ENCODE measurements around the gene NUP210L. TPM values are rescaled to one million over a fixed set of nuclear protein-coding genes. Genes with fewer than 3 reads are reported as not detected.

NUP210L gene
- total and polyA plus RNA-seq, 2 donors from 2014 or later, result 0.06 TPM; not detected in 1

DNA sequence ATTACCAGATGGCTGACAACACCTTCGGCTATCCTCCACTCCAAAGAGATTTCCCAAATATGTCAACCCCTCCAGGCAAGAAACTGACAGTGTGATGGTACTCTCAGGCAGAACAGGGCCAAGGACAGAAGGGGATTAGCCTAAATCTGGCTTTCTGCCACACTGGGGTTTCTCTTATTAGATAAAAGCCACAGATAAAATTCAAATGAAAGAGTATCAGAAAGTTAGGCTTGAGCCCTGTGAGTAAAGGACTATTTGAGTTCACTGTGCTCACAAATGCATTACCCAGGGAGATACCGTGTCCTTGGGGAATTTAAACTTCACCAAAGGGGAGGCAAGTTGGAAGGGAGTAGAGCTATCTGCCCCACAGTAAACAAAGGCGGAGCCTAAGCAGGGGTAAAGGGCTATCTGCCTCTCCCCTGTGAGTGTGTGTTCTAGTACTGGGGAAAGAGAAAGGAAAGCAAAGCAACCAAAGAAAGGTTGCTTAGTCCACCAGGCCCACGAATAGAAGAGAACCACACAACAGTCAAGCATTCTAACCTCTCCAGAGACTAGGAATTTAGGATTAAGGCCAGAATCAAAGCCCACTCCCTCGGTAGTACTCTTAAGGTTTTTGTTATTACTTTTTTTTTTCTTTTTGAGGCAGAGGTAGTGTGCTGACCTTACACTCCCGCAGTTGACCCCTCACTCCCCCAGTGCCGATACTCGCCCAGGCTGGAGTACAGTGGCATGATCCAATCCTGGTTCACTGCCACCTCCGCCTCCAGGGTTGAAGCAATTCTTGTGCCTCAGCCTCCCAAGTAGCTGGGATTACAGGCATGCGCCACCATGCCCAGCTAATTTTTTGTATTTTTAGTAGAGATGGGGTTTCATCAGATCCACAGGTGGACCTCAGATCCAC, 24.3 kb upstream of the NUP210L start:
- TF ChIP-seq, protein P1, sequence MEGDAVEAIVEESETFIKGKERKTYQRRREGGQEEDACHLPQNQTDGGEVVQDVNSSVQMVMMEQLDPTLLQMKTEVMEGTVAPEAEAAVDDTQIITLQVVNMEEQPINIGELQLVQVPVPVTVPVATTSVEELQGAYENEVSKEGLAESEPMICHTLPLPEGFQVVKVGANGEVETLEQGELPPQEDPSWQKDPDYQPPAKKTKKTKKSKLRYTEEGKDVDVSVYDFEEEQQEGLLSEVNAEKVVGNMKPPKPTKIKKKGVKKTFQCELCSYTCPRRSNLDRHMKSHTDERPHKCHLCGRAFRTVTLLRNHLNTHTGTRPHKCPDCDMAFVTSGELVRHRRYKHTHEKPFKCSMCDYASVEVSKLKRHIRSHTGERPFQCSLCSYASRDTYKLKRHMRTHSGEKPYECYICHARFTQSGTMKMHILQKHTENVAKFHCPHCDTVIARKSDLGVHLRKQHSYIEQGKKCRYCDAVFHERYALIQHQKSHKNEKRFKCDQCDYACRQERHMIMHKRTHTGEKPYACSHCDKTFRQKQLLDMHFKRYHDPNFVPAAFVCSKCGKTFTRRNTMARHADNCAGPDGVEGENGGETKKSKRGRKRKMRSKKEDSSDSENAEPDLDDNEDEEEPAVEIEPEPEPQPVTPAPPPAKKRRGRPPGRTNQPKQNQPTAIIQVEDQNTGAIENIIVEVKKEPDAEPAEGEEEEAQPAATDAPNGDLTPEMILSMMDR (IDR thresholded peaks at IDR 0.05; ENCODE audit: borderline replicate concordance, extremely low read depth, insufficient read depth), result no peak
- no peaks in the 10 kb centered on the region for H3K27me3 ChIP-seq (ENCODE audit: control insufficient read depth, insufficient read depth, low read length)
- no peak overlapping the region for H3K4me3 ChIP-seq (ENCODE audit: low read length in 3 of 3)
- intact Hi-C loops (cut with DNase I), result no loop called here
- H3K9me3 ChIP-seq (ENCODE audit: control insufficient read depth in 2 of 3, insufficient read depth in 1 of 3, low read length in 3 of 3), result no peaks in the 10 kb centered on the region
- no peak overlapping the region for H3K9ac ChIP-seq (ENCODE audit: low read length in 3 of 3)
- no peak for FAIRE-seq
- H3K4me1 ChIP-seq (ENCODE audit: control insufficient read depth in 2 of 3, insufficient read depth in 2 of 3, low read depth in 1 of 3, low read length in 3 of 3), result peaks cover 3 to 46% (median 36%) of the 10 kb centered on the region in 3 donors
- DNase-seq, result no peak
- H3K27ac ChIP-seq (ENCODE audit: low read depth in 2 of 2, low read length in 2 of 2), result no peak overlapping the region
- peaks cover 3 to 8% (median 5%) of the 10 kb centered on the region in 3 donors for H3K36me3 ChIP-seq (ENCODE audit: control insufficient read depth in 2 of 3, insufficient read depth in 3 of 3, low read length in 3 of 3)

GRCh38 chr1:154178013-154178412, 23.1 kb upstream of the NUP210L start:
- no peaks in the 10 kb centered on the region for H3K9me3 ChIP-seq (ENCODE audit: control insufficient read depth in 2 of 3, insufficient read depth in 1 of 3, low read length in 3 of 3)
- TF ChIP-seq, protein P1 (IDR thresholded peaks at IDR 0.05; ENCODE audit: borderline replicate concordance, extremely low read depth, insufficient read depth), result no peak
- peaks cover 0 to 42% (median 36%) of the 10 kb centered on the region in 3 donors for H3K4me1 ChIP-seq (ENCODE audit: control insufficient read depth in 2 of 3, insufficient read depth in 2 of 3, low read depth in 1 of 3, low read length in 3 of 3)
- no peak overlapping the region for H3K27ac ChIP-seq (ENCODE audit: low read depth in 2 of 2, low read length in 2 of 2)
- DNase-seq (no peak), FAIRE-seq (no peak)
- no peaks in the 10 kb centered on the region for H3K27me3 ChIP-seq (ENCODE audit: control insufficient read depth, insufficient read depth, low read length)
- H3K4me3 ChIP-seq (ENCODE audit: low read length in 3 of 3), result no peak overlapping the region
- H3K36me3 ChIP-seq (ENCODE audit: control insufficient read depth in 2 of 3, insufficient read depth in 3 of 3, low read length in 3 of 3), result peaks cover 4 to 8% (median 5%) of the 10 kb centered on the region in 3 donors
- H3K9ac ChIP-seq (ENCODE audit: low read length in 3 of 3), result no peak overlapping the region
- intact Hi-C loops (cut with DNase I), result no loop called here

- Histone ChIP-seq H3K36me3 (ENCODE audit: control insufficient read depth in 2 of 3, insufficient read depth in 3 of 3, low read length in 3 of 3) (peaks cover 14 to 22% (median 21%) of the 10 kb centered on the region in 3 donors), H3K9ac (ENCODE audit: low read length in 3 of 3) (no peak overlapping the region), H3K4me3 (ENCODE audit: low read length in 3 of 3) (no peak overlapping the region), H3K27ac (ENCODE audit: low read depth in 2 of 2, low read length in 2 of 2) (no peak overlapping the region), H3K4me1 (ENCODE audit: control insufficient read depth in 2 of 3, insufficient read depth in 2 of 3, low read depth in 1 of 3, low read length in 3 of 3) (peaks cover 0 to 34% (median 32%) of the 10 kb centered on the region in 3 donors), H3K9me3 (ENCODE audit: control insufficient read depth in 2 of 3, insufficient read depth in 1 of 3, low read length in 3 of 3) (no peaks in the 10 kb centered on the region), H3K27me3 (ENCODE audit: control insufficient read depth, insufficient read depth, low read length) (no peaks in the 10 kb centered on the region)
- DNase-seq, result peak in 1 of 5 donors; percentile 84
- intact Hi-C loops (cut with DNase I), result no loop called here
- FAIRE-seq, result no peak
- TF ChIP-seq, protein P1 (IDR thresholded peaks at IDR 0.05; ENCODE audit: borderline replicate concordance, extremely low read depth, insufficient read depth), result no peak
Measured at GRCh38 chr1:154176337-154176736, 21.5 kb upstream of the NUP210L start.
